ENCODE measurements around the gene TPRN. TPM values are rescaled to one million over a fixed set of nuclear protein-coding genes. Genes with fewer than 3 reads are reported as not detected.
A peak's percentile ranks its signal among the peaks of the same experiment; 100 is the strongest.

TPRN gene
- polyA plus RNA-seq, 1 of the 3 experiments (the other 2 are of a cell fraction), result 5.2 TPM

- Histone ChIP-seq H3K4me2 (no peak overlapping the region), H3K9me3 (no peaks in the 10 kb centered on the region), H3K4me3 (ENCODE audit: low read depth in 2 of 2, low read length in 1 of 2) (no peak overlapping the region; a peak in 1 of 4 replicates), H3K9me2 (no peaks in the 10 kb centered on the region), H4K20me1 (ENCODE audit: insufficient read depth) (no peaks in the 10 kb centered on the region), H3K36me3 (replicated peaks in 1 of 2; ENCODE audit: control insufficient read depth in 1 of 2, insufficient read depth in 2 of 2, low read length in 1 of 2) (no peaks in the 10 kb centered on the region), H3K4me1 (ENCODE audit: control insufficient read depth in 1 of 2, insufficient read depth in 2 of 2, low read depth in 1 of 2, low read length in 1 of 2) (peaks cover 0 to 10% of the 10 kb centered on the region in 2 experiments; a peak in 1 of 4 replicates), H3K27ac (ENCODE audit: low read depth in 2 of 2, low read length in 1 of 2) (no peak overlapping the region), H3F3A (replicated peaks; ENCODE audit: insufficient read depth) (no peaks in the 10 kb centered on the region), H2AFZ (ENCODE audit: low read depth) (no peak overlapping the region), H3K79me2 (ENCODE audit: insufficient read depth) (no peaks in the 10 kb centered on the region), H3K9ac (no peak overlapping the region), H3K27me3 (ENCODE audit: insufficient read depth) (peaks cover 40% of the 10 kb centered on the region)
- peak; percentile 82 for DNase-seq
- TF ChIP-seq MAX (IDR thresholded peaks at IDR 0.05; ENCODE audit: low read depth) (no peak), MXI1 (IDR thresholded peaks at IDR 0.05; ENCODE audit: low read depth, low read length) (no peak), FOXJ3 (CRISPR knock-in tag; IDR thresholded peaks at IDR 0.05) (no peak), CHD2 (IDR thresholded peaks at IDR 0.05; ENCODE audit: low read length, partially characterized antibody) (no peak), MEF2A (IDR thresholded peaks at IDR 0.05; ENCODE audit: borderline replicate concordance, low read depth) (no peak), TEAD4 (IDR thresholded peaks at IDR 0.05; ENCODE audit: borderline replicate concordance, insufficient read depth) (no peak), YY1 (IDR thresholded peaks at IDR 0.05; ENCODE audit: low read depth) (no peak), FOSL2 (IDR thresholded peaks at IDR 0.05; ENCODE audit: borderline replicate concordance, low read depth) (no peak), TAF1 (IDR thresholded peaks at IDR 0.05; ENCODE audit: borderline replicate concordance, low read depth, low read length) (no peak), SIN3A (IDR thresholded peaks at IDR 0.05; ENCODE audit: borderline replicate concordance, low read depth, low read length) (no peak), GABPA (IDR thresholded peaks at IDR 0.05; ENCODE audit: low read depth) (no peak)
- TF ChIP-seq, protein P1, sequence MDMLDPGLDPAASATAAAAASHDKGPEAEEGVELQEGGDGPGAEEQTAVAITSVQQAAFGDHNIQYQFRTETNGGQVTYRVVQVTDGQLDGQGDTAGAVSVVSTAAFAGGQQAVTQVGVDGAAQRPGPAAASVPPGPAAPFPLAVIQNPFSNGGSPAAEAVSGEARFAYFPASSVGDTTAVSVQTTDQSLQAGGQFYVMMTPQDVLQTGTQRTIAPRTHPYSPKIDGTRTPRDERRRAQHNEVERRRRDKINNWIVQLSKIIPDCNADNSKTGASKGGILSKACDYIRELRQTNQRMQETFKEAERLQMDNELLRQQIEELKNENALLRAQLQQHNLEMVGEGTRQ (IDR thresholded peaks at IDR 0.05; ENCODE audit: borderline replicate concordance, low read depth, low read length), result no peak
- TF ChIP-seq, protein P2, sequence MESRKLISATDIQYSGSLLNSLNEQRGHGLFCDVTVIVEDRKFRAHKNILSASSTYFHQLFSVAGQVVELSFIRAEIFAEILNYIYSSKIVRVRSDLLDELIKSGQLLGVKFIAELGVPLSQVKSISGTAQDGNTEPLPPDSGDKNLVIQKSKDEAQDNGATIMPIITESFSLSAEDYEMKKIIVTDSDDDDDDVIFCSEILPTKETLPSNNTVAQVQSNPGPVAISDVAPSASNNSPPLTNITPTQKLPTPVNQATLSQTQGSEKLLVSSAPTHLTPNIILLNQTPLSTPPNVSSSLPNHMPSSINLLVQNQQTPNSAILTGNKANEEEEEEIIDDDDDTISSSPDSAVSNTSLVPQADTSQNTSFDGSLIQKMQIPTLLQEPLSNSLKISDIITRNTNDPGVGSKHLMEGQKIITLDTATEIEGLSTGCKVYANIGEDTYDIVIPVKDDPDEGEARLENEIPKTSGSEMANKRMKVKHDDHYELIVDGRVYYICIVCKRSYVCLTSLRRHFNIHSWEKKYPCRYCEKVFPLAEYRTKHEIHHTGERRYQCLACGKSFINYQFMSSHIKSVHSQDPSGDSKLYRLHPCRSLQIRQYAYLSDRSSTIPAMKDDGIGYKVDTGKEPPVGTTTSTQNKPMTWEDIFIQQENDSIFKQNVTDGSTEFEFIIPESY (IDR thresholded peaks at IDR 0.05; ENCODE audit: borderline replicate concordance, low read depth), result no peak
- ChIA-PET CTCF (interaction anchor here (0.6 to 1.2 kb wide), 2 partner anchors 25 to 38 kb away, joined by 3 read pairs; no protein-coding TSS in a partner anchor), POLR2A (interaction anchor here (1.0 to 1.8 kb wide), 3 partner anchors 29 to 38 kb away, joined by 3 to 5 read pairs (median 3); partner anchors contain the start of gene GRIN1)
- 5% methylated on average over 8 of the region's 57 CpGs for WGBS (ENCODE audit: low lambda C conversion rate)
These were observed 32.6 kb downstream of the TPRN start for GRCh38 chr9:137167747-137168572.
